Omental fat pad (tissue), 4 donors: ENCODE data around the gene TM7SF2. TPM values are rescaled to one million over a fixed set of nuclear protein-coding genes. Genes with fewer than 3 reads are reported as not detected.

Experiments
- ATAC-seq: fragments of 150-250 bp; one replicate; pipeline ENCODE4 v1.9.1; 2016; ENCODE audit warnings: mild to moderate bottlenecking, moderate library complexity; ENCODE audit not compliant: low FRiP score
- DNase-seq: peaks from one replicate; pipeline ENCODE4 v3.0.0-alpha.2; 2019; ENCODE audit warnings: low spot score
- CTCF ChIP-seq, 3 donors: fragments of 450-650 bp; IDR thresholded peaks; one replicate each; pipeline ENCODE4 v1.5.1; 2016 to 2017; ENCODE audit warnings: antibody characterized with exemption in 3 of 3, mild to moderate bottlenecking in 3 of 3, moderate library complexity in 2 of 3
- total RNA-seq, 4 donors: library from RNA; depleted of rRNA; stranded (reverse); fragments of >200 nt; gene quantifications; one replicate each; pipeline ENCODE4 v1.1.0, GENCODE V29; 2016

Gene TM7SF2
- total RNA-seq, 4 donors from 2014 or later = 44.8 to 345 (median 88.6) TPM

GRCh38 chr11:65100674-65101350 is 10.9 kb upstream of the TM7SF2 start:
- no peak for DNase-seq
- TF ChIP-seq CTCF (IDR thresholded peaks at IDR 0.05) = no peak
- no peak for ATAC-seq

GRCh38 chr11:65102142-65103095 is 9.3 kb upstream of the TM7SF2 start:
- ATAC-seq (no peak), DNase-seq (no peak)
- TF ChIP-seq CTCF (IDR thresholded peaks at IDR 0.05) = no peak

- TF ChIP-seq CTCF (IDR thresholded peaks at IDR 0.05) = no peak
- DNase-seq (no peak), ATAC-seq (no peak)
These were observed 8.2 kb upstream of the TM7SF2 start for GRCh38 chr11:65103476-65103875.

- TF ChIP-seq CTCF (IDR thresholded peaks at IDR 0.05) = no peak
- no peak for DNase-seq
- no peak for ATAC-seq
These were observed 7.0 kb upstream of the TM7SF2 start for GRCh38 chr11:65104628-65105027.

GRCh38 chr11:65107078-65107477 is 4.6 kb upstream of the TM7SF2 start:
- TF ChIP-seq CTCF (IDR thresholded peaks at IDR 0.05) = no peak
- DNase-seq = no peak
- ATAC-seq = no peak

- no peak for TF ChIP-seq CTCF (IDR thresholded peaks at IDR 0.05)
- no peak for DNase-seq
- no peak for ATAC-seq
These were observed 3.8 kb upstream of the TM7SF2 start for GRCh38 chr11:65107751-65108468.
